Measurements from ENCODE around the gene RNF149.
"Not testable (repeated sequence)": the region's sequence is repeated elsewhere in the genome, so short reads cannot be mapped to it uniquely, and the experiment has no call there.

RNF149 gene

DNA sequence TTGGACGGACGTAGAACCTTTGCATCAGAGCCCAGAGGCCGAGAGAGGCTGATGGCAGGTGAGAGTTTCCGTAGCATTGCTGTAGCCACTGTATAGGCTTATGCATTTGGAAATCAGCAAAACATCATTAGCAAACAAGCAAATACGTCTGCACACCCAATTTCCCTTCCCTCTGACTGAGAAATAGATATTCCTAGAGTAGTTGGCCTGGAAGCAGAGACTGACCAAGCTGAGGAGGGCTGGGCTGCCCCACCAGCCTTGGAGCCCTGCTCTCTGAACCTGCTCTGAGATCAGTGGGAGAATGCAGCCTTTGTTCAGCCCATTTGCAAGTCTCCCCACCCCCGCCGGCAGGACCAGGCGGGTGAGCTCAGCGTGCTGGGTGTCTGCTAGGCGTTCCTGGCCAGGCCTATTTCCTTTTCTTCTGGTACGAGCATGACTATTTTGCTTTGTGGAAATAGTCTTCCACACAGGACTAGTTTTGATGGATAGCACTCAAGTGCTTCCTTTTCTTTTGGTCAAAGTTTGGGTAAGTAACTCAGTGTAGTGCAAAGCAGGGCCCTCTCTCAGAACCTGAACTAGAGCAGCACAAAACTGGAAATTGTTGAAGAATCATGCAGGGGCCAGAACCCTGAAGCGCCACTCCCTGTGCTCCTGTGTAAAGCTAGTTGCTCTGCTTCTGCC is 21.9 kb upstream of the RNF149 start:
- no peak for DNase-seq

DNA sequence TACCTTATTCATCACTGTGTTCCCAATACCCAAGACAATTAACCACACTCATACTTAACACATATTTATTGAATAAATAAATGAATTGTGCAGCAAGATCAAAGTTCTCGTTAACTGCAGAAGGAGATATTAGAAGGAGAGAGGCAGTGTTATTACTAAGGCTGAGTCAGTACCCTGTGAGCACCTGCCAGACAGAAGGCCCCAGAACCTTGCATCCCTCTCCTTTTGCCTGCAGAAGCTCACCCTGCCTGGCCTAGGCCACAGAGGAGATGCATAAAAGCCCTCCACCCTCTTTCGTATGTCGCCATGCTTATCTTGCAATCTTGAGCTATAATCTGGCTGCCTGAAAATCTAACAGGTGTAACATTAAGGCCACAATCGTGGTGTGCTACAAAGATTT is 20.5 kb upstream of the RNF149 start:
- no peak for DNase-seq

DNA sequence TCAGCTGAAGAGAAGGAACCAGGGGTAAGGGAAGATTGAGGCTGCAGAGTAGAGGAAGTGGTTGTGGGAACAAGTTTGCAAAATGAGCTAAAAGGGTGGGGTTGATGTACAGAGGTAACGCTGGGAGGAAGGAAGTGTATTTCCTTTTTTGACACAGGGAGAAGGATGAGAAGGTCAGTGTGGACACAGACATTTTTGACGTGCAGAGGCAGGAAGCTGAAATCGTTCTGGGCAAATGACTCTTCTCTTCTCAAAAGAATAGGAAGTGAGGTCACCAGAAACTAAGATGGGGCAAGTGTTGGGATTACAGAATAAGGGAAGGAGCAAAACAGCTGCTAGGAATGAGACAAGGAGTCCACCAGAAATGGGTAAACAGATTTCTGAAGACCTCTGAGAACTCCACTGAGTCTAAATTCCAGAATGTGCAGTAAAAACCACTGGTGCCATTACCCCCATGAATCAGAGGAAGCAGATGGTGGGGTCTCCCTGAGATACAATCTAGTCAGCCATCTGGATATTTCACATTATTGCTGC is 20.0 kb upstream of the RNF149 start:
- no peak for DNase-seq

DNA sequence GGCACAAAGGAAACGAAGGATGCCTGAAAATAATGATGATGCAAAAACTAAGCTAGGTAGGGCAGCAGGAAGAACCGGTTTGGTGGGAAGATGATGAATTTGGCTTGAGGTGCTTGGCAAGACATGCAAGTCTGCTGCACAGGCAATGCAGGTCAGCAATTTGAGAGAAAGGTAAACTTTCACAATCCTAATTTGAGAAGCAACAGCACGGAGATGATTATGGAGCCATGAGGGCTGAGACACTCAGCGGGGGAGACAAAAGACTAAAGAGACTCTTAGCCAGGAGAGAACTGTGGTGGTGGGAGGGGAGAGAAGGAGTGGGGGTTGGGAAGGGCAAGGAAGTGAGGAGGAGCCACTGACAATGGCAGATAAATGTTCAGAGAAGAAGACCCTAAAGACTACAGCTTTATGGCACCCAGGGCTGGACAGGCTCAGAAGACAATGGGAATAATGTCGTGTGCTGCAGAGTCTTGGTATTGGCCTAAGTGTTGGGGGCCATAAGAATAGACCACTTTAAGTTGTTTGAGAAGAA is 19.4 kb upstream of the RNF149 start:
- DNase-seq: no peak

DNA sequence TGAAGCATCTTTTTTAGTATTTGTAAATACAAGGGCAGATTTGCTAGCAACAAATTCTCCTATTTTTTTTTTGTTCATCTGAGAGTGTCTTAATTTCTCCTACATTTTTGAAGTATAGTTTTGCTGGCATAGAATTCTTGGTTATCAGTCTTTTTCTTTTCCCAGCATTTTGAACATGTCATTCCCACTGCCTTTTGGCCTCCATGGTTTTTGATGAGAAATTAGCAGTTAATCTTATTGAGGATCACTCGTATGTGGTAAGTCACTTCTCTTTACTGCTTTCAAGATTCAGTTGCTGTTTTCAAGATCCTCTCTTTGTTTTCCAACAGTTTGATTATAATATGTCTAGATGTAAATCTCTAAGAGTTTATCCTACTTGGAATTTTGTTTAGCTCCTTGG is 16.9 kb upstream of the RNF149 start:
- DNase-seq: no peak

DNA sequence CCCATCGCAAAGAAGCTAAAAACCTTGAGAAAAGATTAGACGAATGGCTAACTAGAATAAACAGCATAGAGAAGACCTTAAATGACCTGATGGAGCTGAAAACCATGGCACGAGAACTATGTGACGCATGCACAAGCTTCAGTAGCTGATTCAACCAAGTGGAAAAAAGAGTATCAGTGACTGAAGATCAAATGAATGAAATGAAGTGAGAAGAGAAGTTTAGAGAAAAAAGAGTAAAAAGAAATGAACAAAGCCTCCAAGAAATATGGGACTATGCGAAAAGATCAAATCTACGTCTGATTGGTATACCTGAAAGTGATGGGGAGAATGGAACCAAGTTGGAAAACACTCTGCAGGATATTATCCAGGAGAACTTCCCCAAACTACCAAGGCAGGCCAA is 8.1 kb upstream of the RNF149 start:
- DNase-seq: not testable (repeated sequence)

DNA sequence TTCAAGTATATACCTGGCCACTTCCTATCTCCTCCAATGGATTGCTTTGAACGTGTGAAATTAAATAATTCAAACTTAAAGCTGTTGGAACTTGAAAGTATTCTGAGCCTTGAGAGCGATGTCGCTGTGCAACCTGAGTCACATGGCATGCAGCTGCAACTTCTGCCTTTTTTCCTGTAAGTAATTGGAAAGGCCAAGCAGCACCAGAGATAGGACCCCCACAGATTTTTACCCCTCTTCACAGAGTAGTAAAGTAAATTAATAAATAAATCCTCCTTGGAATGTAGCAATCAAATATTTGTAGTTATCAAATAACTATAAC is 3.2 kb upstream of the RNF149 start:
- DNase-seq: no peak

DNA sequence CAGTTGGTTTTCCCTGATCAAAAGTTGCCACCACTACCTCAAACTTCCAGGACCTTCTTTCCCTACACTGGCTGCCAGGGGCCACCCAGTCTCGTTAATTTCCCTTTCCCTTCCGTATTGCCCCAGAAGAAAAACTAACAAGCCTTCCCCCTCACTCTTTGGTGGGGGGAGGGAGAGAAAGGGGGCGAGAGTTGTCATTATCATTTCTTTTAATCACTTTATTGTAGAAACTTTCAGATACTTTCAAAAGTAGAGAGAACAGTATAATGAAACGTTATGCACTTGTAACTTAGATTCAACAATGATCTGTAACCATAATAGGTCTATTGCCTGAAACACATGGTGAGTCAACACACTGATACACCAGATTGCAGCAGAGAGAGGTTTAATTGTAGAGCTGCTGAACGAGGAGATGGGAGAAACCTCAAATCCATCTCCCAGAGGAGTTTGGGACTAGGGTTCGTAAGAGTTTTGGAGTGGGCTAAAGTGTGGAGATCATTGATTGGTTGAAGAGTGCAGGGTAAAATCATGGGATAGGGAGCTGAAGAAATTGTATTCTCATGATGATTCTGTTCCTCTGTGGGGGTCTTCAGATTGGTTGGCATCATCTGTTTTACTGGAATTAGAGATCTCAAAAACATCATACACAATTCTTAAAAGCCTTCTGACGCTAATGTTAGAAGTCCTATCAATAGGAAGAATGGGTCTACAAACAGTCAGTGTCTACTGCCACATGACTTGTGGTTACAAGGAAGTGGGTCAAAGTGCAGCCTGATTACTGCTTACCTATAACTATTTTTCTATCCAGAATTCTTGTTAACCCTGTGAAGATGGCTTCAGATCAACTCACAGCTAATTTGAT is 2.6 kb upstream of the RNF149 start:
- no peak for DNase-seq

DNA sequence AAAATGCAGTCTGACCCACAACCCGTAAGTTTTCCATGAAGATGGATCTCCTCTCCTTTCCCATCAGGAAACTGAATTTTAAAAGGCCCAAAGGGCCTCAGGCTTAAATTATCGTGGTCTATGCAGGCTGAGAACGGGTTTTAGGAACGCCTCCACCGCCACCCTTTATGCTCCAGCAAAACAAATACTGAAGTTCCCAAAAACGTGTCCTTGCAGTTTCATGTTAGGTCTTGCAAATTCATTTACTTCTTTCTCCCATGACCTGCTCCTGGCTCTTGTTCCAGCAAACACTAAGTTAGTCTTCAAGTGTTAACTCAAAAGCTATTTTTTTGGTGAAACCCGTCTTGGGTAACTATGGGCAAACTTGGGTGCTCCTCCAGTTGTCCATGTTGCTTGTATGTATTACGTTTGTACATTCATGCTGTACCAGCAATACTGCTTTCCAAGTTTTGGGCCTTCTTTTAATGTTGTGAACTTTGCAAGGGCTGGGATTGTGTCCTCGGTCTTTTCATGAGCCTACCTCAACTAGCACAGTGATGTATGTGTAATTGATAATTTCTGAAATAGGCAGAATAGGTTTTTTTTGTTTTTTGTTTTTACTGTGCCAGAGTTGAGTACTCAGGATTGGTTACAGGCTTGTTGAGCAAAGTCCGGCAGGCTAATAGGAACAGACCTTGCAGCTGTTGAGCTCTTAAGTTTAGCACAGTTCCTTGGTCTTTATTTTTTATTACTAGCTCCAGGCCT is 1.8 kb upstream of the RNF149 start:
- DNase-seq: no peak

DNA sequence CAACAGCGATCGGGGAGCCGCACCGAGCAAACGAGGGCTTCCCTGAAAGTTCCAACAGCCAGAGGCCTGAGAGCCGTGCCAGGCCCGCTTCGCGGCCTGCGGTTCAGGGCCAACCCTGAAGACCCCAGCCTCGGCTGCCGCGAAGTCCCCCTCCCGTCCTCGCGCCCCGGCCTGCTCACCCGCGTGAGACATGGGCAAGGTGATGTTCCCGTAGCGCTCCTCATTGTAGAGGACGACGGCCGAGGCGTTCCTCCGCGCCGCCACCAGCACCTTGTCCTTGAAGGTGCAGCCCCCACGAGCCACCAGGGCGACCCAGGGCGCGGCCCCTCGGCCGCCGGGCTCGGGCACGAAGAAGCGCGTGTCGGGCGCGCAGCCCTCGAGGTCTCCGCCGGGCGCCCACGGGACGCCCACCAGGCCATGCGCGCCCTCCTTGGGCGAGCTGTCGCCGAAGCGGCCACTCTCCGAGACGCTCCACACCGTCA is 510 bp downstream of the RNF149 start:
- no peak for DNase-seq

DNA sequence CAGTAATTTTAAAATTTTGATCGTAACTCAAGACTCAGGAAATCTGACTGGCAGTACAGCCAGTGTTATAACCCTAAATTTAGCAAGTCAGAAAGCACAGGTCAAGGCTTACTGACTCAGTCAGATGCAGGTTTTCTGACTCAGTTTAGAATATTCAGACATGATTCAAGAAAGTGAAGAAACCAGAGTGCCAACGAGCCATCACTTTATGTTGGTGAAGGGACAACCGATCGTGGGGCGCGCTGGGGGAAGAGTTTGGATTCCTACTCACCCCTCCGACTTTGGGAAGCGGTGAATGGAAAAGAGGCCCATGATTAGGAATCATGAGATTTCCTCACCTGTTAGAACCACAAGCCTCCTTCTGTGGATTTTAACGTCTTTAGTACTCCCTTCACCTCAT is 998 bp downstream of the RNF149 start:
- no peak for DNase-seq

DNA sequence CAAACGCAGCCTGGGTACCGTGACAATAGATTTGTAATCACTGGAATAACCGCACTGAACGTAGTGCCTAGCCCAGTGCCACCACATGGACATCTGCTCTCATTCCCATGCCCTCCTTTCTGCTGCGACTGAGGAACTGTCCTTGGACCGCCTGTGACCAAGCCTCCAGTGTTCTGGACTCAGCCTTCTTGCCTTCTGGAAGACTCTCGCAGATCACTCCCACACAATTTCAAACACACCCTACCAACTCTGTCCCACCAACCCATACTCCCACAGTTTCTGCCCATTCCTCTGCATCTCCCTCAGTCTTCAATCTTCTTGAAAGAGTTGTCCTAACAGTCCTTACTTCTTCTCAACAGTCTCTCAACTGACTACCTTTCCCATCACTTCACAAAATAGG is 2.1 kb downstream of the RNF149 start:
- no peak for DNase-seq

DNA sequence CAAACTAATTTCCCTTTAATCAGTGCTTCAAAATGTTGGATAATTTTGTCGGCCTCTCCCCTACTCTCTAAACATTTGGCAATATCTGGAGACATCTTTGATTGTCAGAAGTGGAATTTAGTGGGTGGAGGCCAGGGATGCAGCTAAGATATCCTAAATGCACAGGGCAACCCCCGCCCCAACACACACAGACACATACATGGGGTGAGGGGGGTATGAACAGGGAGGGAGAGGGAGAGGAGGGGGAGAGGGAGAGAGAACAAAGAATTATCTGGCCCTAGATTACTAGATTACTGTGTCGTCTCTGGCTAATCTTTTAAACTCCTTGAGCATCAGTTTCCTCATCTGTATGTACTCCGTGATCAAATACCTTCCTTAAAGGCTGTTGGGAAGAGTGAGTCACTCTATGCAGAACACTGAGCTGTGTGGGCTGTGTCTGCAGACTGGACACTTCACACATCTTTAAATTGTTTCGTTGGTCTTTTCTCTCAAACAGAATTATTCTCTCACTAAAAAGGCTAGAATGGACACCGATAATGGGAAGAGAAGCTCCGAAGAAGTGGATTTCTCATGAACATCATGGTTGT is 2.9 kb downstream of the RNF149 start:
- DNase-seq: no peak

DNA sequence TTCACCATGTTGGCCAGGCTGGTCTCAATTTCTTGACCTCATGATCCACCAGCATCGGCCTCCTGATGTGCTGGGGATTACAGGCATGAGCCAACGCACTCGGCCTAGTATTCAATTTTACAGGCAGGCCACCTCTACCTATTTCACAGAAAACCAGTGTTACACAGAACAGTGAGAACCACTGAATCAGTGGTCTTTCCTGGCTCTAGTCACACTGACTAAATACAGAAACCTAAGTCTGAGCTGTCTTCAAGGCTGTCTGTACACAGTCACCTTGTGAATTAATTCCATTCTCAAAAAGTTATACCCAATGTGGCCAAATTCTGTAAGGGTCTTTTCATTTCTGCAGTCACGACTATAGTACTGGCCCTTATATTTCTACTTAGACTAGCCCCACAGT is 3.5 kb downstream of the RNF149 start:
- DNase-seq: no peak

DNA sequence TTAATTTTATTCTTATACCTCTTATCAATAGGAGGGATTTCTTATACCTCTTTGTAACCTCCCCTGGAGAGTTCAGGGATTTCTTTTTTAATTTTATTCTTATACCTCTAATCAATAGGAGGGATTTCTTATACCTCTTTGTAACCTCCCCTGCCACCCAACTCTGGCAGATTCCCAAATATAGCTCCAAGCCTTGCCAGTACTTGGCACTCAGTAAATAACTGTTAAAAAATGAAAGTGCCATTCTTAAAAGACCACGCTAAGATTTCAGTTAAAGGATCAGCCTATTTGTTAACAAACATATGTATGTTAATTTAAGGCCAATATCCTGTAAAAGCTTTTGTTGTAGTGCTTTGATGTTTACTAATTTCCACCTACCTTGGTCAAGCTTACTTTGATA is 4.8 kb downstream of the RNF149 start:
- DNase-seq: no peak

DNA sequence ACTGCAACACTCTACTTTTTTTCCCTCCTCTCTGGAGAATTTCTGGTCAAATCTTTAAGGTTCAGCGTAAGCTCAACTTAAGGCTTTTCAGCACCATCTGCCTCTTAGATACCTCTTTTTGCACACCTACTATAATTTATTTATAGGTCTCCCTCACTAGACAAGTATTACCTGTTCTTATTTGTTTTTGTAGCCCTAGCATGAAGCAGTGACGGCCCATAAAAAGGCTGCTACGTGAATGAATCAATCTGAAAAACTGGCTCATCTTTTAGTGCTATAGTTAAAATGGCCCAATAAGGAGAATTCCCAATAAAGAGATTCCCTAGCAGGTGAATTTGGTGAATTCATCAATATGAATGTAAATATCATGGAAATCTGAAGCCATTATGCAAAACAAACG is 6.5 kb downstream of the RNF149 start:
- no peak for DNase-seq

DNA sequence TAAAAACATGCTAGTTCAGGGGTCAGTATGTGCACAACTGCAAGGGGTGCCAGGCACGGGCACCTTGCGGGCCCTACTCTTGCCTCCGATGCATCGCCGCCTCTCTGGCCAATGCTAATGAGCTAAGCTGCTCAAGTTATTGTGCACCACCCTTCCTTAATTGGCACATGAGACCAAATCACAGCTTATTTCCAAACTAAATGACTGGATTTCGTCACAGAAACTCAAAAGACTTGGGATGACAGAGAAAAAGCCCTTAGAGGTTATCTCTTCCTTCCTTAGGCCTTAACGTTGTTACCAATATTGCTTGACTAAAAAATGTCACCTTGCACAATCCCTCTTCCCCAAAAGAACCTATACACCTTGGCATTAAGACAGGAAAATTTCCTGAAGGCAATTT is 7.7 kb downstream of the RNF149 start:
- no peak for DNase-seq

DNA sequence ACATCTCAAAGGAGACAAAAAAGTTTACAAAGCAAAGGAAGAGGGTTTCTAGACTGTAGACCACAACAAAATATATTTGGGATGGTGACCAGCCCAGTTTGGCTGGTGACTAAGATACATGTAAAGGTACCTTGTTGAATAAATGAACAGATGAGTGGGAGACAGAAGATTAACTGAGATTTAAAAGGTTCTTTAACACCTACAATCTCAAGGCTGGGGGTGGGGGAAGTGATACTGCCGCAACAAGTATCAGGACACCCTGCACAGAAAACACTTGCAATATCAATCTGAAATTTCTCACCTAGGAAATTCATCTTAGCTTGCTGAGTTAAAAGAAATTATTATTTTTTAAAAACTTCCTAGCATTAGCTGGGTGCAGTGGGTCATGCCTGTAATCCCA is 8.3 kb downstream of the RNF149 start:
- DNase-seq: no peak

DNA sequence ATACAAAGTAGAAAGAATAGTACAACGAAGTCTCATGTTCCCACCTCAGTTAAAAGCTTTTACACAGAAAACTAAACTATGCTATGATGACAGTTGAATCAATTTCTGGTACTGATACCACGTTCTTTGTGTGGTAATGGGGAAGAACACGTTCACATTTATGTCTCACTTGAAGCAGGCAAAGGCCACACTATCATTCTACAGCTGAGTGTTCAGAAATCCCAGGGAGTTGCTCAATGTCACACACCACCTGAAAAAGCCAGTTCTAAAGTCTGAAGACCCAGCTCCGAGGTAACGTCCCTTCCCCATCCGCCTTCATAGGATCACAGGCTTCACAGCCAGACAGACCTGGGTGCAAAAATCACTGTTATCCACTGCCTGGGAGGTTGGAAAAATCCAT is 8.9 kb downstream of the RNF149 start:
- no peak for DNase-seq

DNA sequence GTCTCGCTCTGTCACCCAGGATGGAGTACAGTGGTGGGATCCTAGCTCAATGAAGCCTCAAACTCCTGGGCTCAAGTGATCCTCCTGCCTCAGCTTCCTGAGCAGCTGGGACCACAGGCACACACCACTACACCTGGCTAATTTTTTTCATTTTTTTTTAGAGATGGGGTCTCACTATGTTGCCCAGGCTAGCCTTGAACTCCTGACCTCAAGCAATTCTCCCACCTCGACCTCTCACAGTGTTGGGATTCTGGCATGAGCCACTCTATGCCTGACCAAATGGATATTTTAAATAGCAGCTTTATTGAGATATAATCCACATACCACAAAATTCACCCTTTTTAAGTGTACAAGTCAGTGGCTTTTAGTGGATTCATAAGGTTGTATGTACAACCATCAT is 11.1 kb downstream of the RNF149 start:
- no peak for DNase-seq

DNA sequence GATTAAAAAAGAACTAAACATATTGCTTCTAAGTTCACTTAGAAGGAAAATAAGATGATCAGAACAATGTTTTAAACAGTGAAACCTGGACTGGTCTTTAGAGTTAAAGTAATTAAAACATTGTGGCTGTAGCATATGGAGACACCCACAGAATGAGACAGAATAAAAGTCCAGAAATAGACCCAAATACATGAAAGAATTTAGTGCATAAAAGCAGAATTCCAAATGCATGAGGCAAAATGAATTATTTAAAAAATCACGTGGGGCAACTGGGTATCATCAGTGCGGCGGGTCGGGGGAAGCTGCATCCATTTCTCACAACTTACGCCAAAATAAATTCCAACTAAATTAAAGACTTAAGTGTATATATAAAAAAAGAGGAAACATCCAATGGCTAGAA is 12.1 kb downstream of the RNF149 start:
- no peak for DNase-seq

DNA sequence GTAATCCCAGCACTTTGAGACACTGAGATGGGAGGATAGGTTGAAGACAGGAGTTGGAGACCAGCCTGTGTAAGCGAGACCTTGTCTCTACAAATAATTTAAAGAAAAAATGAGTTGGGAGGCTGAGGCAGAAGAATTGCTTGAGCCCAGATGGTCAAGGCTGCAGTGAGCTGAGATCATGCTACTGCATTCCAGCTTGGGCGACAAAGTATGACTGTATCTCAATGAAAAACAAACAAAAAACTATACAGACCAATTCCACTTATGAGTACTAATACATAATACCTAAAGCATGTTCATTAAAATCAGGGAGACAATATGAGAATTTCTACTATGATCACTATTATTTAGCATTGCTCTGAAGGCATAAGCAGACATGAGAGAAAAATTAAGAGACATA is 12.6 kb downstream of the RNF149 start:
- DNase-seq: no peak

DNA sequence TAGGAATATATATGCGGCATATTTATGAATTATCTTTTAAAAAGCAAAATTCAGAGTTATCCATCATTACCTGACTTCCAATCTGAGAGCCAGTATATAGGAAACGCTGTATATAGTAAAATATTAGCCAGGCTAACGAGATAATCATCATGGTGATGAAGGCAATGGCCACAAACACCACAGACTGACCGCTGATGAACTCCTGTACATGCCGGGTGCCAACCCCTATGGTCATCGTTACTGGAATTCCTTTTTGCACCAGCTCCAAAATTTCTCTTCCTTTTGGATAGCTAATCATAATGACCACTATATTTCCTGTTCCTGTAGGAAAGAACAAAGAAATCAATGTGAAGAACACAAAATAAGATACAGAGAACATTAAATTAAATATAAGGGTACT is 13.6 kb downstream of the RNF149 start:
- DNase-seq: no peak
